HCT116 (cell line): Measurements from ENCODE around the gene YAP1.

Experiments used
- ELF1 ChIP-seq: IDR thresholded peaks from 2 replicates; pipeline ENCODE4 v1.6.1; 2012; ENCODE audit warnings: low read depth, borderline replicate concordance
- EZH2phosphoT487 ChIP-seq: fragments of 200-600 bp; IDR thresholded peaks from 2 replicates; pipeline ENCODE4 v1.6.1; 2018; ENCODE audit warnings: antibody characterized with exemption, borderline replicate concordance
- FOSL1 ChIP-seq: IDR thresholded peaks from 2 replicates; pipeline ENCODE4 v1.6.1; 2012; ENCODE audit warnings: low read depth
- POLR2A ChIP-seq: IDR thresholded peaks from 2 replicates; pipeline ENCODE4 v1.7.0; 2011; ENCODE audit warnings: borderline replicate concordance; ENCODE audit not compliant: insufficient read depth, insufficient read length; ENCODE audit errors: extremely low read depth
- SIN3A ChIP-seq: IDR thresholded peaks from 2 replicates; pipeline ENCODE4 v1.6.1; 2012; ENCODE audit warnings: low read depth
- ZFX ChIP-seq: fragments of 450-650 bp; IDR thresholded peaks from 2 replicates; pipeline ENCODE4 v1.6.1; 2017
- TF ChIP-seq, protein P1 (sequence below): IDR thresholded peaks from 2 replicates; pipeline ENCODE4 v1.6.1; 2012; ENCODE audit warnings: low read depth
- TF ChIP-seq, protein P2 (sequence below), 3 experiments: fragments of 200-600 bp in 1 of 3; sonication (generic) in 1 of 3; IDR thresholded peaks in 2 of 3; conservative IDR thresholded peaks in 1 of 3; 2 replicates each; pipeline ENCODE4 v1.5.1; 2012 to 2017; ENCODE audit warnings: low read depth in 2 of 3, low read length in 2 of 3, antibody characterized with exemption in 1 of 3, borderline replicate concordance in 1 of 3, control low read depth in 1 of 3, mild to moderate bottlenecking in 1 of 3, mixed read lengths in 1 of 3, mixed run types in 1 of 3, moderate library complexity in 1 of 3; ENCODE audit not compliant: insufficient read depth in 1 of 3

DNA sequence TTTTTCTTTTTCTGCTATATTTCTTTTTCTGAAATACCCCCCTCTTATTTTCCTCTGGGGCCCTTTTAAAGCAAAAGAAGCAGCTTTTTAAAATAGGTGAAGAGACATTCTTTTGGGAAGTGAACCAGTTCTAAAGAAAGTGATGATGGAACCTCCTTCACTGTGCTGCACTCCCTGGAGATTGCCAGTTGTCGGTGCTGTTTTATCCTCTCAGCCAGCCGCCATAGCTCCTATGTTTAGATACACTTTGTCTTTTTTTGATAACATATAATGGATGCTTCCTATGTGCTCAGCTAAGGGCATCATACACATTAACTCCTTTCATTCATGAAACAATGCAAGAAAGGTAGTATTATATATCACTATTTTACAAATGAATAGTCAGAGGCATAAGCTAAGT is 49.0 kb upstream of the YAP1 start:
- TF ChIP-seq ZFX (no peak), FOSL1 (no peak), POLR2A (no peak), EZH2phosphoT487 (no peak), SIN3A (no peak), ELF1 (no peak)
- TF ChIP-seq, protein P1, sequence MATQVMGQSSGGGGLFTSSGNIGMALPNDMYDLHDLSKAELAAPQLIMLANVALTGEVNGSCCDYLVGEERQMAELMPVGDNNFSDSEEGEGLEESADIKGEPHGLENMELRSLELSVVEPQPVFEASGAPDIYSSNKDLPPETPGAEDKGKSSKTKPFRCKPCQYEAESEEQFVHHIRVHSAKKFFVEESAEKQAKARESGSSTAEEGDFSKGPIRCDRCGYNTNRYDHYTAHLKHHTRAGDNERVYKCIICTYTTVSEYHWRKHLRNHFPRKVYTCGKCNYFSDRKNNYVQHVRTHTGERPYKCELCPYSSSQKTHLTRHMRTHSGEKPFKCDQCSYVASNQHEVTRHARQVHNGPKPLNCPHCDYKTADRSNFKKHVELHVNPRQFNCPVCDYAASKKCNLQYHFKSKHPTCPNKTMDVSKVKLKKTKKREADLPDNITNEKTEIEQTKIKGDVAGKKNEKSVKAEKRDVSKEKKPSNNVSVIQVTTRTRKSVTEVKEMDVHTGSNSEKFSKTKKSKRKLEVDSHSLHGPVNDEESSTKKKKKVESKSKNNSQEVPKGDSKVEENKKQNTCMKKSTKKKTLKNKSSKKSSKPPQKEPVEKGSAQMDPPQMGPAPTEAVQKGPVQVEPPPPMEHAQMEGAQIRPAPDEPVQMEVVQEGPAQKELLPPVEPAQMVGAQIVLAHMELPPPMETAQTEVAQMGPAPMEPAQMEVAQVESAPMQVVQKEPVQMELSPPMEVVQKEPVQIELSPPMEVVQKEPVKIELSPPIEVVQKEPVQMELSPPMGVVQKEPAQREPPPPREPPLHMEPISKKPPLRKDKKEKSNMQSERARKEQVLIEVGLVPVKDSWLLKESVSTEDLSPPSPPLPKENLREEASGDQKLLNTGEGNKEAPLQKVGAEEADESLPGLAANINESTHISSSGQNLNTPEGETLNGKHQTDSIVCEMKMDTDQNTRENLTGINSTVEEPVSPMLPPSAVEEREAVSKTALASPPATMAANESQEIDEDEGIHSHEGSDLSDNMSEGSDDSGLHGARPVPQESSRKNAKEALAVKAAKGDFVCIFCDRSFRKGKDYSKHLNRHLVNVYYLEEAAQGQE, result no peak
- TF ChIP-seq, protein P2, sequence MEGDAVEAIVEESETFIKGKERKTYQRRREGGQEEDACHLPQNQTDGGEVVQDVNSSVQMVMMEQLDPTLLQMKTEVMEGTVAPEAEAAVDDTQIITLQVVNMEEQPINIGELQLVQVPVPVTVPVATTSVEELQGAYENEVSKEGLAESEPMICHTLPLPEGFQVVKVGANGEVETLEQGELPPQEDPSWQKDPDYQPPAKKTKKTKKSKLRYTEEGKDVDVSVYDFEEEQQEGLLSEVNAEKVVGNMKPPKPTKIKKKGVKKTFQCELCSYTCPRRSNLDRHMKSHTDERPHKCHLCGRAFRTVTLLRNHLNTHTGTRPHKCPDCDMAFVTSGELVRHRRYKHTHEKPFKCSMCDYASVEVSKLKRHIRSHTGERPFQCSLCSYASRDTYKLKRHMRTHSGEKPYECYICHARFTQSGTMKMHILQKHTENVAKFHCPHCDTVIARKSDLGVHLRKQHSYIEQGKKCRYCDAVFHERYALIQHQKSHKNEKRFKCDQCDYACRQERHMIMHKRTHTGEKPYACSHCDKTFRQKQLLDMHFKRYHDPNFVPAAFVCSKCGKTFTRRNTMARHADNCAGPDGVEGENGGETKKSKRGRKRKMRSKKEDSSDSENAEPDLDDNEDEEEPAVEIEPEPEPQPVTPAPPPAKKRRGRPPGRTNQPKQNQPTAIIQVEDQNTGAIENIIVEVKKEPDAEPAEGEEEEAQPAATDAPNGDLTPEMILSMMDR (IDR thresholded peaks at IDR 0.05 in 2 of 3, conservative IDR thresholded peaks at IDR 0.05 in 1 of 3; ENCODE audit: borderline replicate concordance in 1 of 3, insufficient read depth in 1 of 3, low read depth in 2 of 3, low read length in 2 of 3), result no peak; a peak in 1 of 6 replicates
